ENCODE results near the gene MAPKAPK2. TPM values are rescaled to one million over a fixed set of nuclear protein-coding genes. Genes with fewer than 3 reads are reported as not detected.
"Not testable (repeated sequence)": the region's sequence is repeated elsewhere in the genome, so short reads cannot be mapped to it uniquely, and the experiment has no call there.

MAPKAPK2 gene
- total and polyA plus RNA-seq, 5 experiments from 2014 or later: 1.3 to 55.8 (median 2.5) TPM

DNA sequence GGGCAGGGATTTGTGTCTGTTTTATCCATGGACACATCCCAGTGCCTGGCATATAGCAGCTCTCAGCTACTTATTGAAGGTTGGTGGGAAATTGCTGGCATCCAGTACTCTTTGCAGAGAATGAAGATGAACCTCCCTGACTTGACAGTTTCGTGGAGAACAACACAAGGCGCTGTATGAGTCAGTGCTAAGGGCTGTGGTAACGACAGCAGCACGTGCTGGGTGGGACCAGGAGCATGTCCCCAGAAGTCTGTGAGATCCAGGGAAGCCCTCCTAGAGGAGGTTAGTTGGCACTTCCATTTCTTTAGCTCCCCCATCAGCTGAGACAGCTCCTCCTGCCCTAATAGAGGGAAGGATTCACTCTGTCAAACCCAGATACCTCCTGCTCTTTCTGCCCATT, 60.0 kb downstream of the MAPKAPK2 start:
- ATAC-seq (no peak), DNase-seq (no peak)
- POLR2A ChIA-PET: interaction anchor here (0.7 to 1.7 kb wide), 4 partner anchors 12 to 1433 kb away, joined by 3 to 4 read pairs (median 4); no protein-coding TSS in a partner anchor
- H3K4me1 Mint-ChIP-seq: peaks cover 17 to 60% (median 35%) of the 10 kb centered on the region in 4 donors
- no peaks in the 10 kb centered on the region for H3K27me3 Mint-ChIP-seq
- peak overlapping the region in 1 of 10 donors; percentile 14 for H3K4me3 Mint-ChIP-seq
- peaks cover 0 to 2% (median 0%) of the 10 kb centered on the region in 3 donors for H3K36me3 Mint-ChIP-seq
- peak overlapping the region in 6 of 10 donors; percentile 3 to 83 (median 60) for H3K27ac Mint-ChIP-seq
- H3K9me3 Mint-ChIP-seq: no peaks in the 10 kb centered on the region

GRCh38 chr1:206745301-206745700, 60.6 kb downstream of the MAPKAPK2 start:
- no peak for DNase-seq
- H3K27ac Mint-ChIP-seq: peak overlapping the region in 3 of 10 donors; percentile 68 to 83 (median 72)
- H3K4me3 Mint-ChIP-seq: peak overlapping the region in 2 of 10 donors; percentile 6 to 42
- no peaks in the 10 kb centered on the region for H3K9me3 Mint-ChIP-seq
- peak in 1 of 2 donors; percentile 22 for ATAC-seq
- H3K36me3 Mint-ChIP-seq: peaks cover 0 to 2% (median 0%) of the 10 kb centered on the region in 3 donors
- POLR2A ChIA-PET: interaction anchor here (0.7 to 1.7 kb wide), 7 partner anchors 12 to 1434 kb away, joined by 3 to 6 read pairs (median 4); partner anchors contain the start of gene IL19
- no peaks in the 10 kb centered on the region for H3K27me3 Mint-ChIP-seq
- H3K4me1 Mint-ChIP-seq: peaks cover 14 to 54% (median 30%) of the 10 kb centered on the region in 4 donors

DNA sequence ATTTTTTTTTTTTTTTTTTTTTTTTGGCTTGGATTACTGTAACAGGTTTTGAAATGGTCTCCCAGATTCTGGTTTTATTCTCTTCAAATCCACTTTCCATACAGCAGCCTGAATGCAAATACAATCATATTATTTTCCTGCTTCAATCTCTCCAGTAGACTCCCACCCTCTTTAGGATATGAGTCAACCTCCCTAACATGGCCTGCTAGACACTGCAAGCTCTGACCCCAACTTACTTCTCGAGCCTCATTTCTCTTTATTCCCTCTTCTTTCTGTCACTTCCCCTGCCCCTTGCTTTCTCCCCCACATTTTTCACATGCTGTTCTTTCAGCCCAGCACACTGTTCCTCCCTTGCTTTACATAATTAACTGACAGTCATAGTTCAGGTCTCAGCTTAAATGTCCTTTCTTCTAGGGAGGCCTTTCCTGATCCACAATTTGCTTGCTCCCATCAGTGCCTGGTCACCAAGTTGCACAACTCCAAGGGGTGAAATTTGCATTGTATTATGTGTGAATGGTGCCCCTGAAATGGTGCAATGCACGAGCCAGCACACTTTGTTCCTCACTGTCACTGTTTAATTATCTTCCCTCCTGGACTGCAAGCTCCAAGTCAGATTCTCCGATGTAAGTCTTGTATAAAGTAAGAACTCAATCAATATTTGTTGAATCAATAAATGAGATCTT, 63.8 kb downstream of the MAPKAPK2 start:
- ATAC-seq: no peak
- H3K4me1 Mint-ChIP-seq: peaks cover 18 to 47% (median 26%) of the 10 kb centered on the region in 4 donors
- no peak for DNase-seq
- H3K27ac Mint-ChIP-seq: peak overlapping the region in 3 of 10 donors; percentile 20 to 74 (median 26)
- no peaks in the 10 kb centered on the region for H3K9me3 Mint-ChIP-seq
- POLR2A ChIA-PET: interaction anchor here (0.5 to 1.3 kb wide), 4 partner anchors 12 to 163 kb away, joined by 3 to 4 read pairs (median 4); no protein-coding TSS in a partner anchor
- no peak overlapping the region for H3K4me3 Mint-ChIP-seq
- H3K36me3 Mint-ChIP-seq: peaks cover 0 to 2% (median 0%) of the 10 kb centered on the region in 3 donors
- no peaks in the 10 kb centered on the region for H3K27me3 Mint-ChIP-seq

DNA sequence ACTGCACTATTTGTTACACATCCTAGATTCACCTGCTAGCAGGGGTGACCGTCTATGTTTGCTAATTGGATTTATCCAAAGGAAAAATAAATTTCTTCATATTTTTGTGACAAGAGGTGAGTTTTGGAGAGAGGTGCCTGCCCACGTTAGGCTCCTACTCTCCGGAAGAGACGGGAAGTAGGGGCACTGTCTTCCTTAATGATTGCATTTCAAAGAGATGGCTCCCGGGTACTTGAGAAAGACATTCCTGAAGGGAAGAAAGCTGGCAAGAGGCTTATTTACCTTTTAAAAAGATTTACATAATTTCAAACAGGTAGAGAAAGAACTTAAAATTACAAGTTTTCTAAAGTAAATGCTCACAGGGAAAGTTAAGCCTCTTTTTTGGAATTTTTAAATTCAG, 67.2 kb downstream of the MAPKAPK2 start:
- H3K9me3 Mint-ChIP-seq: peaks cover 0 to 2% (median 0%) of the 10 kb centered on the region in 9 donors
- H3K27ac Mint-ChIP-seq: peak overlapping the region in 2 of 10 donors; percentile 22 to 35
- DNase-seq (no peak), ATAC-seq (no peak)
- H3K4me1 Mint-ChIP-seq: peaks cover 26 to 50% (median 34%) of the 10 kb centered on the region in 4 donors
- H3K36me3 Mint-ChIP-seq: no peaks in the 10 kb centered on the region
- H3K4me3 Mint-ChIP-seq: no peak overlapping the region
- H3K27me3 Mint-ChIP-seq: peaks cover 0 to 2% (median 0%) of the 10 kb centered on the region in 5 donors
- POLR2A ChIA-PET: no interaction called here

GRCh38 chr1:206752481-206752880, 67.8 kb downstream of the MAPKAPK2 start:
- Mint-ChIP-seq H3K27ac (peak overlapping the region in 2 of 10 donors; percentile 44 to 88), H3K36me3 (no peaks in the 10 kb centered on the region), H3K27me3 (peaks cover 0 to 2% (median 0%) of the 10 kb centered on the region in 5 donors), H3K4me3 (no peak overlapping the region), H3K9me3 (peaks cover 0 to 2% (median 0%) of the 10 kb centered on the region in 9 donors), H3K4me1 (peaks cover 26 to 50% (median 34%) of the 10 kb centered on the region in 4 donors)
- POLR2A ChIA-PET: no interaction called here
- ATAC-seq (no peak), DNase-seq (no peak)

DNA sequence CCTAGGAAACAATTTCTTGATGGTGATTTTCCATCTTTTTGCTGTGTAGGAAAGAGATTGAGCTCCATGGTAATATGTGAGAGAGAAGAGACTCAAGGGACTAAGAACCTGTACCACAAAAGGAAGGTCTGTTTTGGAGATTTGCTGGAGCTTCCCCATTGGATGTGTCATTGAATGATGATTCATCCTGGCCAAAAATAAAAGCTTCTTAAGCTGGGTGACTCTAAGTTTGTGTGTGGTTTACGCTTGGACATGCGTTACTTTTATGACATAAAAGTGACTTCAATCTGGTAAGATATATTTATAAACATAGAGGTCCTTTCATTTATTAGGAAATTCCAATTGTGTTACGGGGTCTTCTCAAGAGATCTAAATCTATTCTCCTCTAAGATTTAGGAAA, 68.4 kb downstream of the MAPKAPK2 start:
- H3K4me3 Mint-ChIP-seq: no peak overlapping the region
- H3K36me3 Mint-ChIP-seq: no peaks in the 10 kb centered on the region
- peaks cover 26 to 47% (median 34%) of the 10 kb centered on the region in 4 donors for H3K4me1 Mint-ChIP-seq
- peaks cover 0 to 2% (median 0%) of the 10 kb centered on the region in 9 donors for H3K9me3 Mint-ChIP-seq
- POLR2A ChIA-PET: interaction anchor here (1.1 kb wide), 1 partner anchor 13 kb away, joined by 4 read pairs; no protein-coding TSS in a partner anchor
- ATAC-seq (no peak), DNase-seq (no peak)
- H3K27me3 Mint-ChIP-seq: peaks cover 0 to 2% (median 0%) of the 10 kb centered on the region in 5 donors
- H3K27ac Mint-ChIP-seq: peak overlapping the region in 1 of 10 donors; percentile 88

GRCh38 chr1:206754011-206754410, 69.3 kb downstream of the MAPKAPK2 start:
- no peaks in the 10 kb centered on the region for H3K36me3 Mint-ChIP-seq
- POLR2A ChIA-PET: interaction anchor here (1.1 kb wide), 1 partner anchor 14 kb away, joined by 4 read pairs; no protein-coding TSS in a partner anchor
- H3K27me3 Mint-ChIP-seq: peaks cover 0 to 2% (median 0%) of the 10 kb centered on the region in 5 donors
- ATAC-seq (no peak), DNase-seq (no peak)
- H3K27ac Mint-ChIP-seq: peak overlapping the region in 4 of 10 donors; percentile 20 to 53 (median 33)
- H3K4me3 Mint-ChIP-seq: no peak overlapping the region
- H3K4me1 Mint-ChIP-seq: peaks cover 21 to 39% (median 34%) of the 10 kb centered on the region in 4 donors
- peaks cover 0 to 2% (median 0%) of the 10 kb centered on the region in 9 donors for H3K9me3 Mint-ChIP-seq

DNA sequence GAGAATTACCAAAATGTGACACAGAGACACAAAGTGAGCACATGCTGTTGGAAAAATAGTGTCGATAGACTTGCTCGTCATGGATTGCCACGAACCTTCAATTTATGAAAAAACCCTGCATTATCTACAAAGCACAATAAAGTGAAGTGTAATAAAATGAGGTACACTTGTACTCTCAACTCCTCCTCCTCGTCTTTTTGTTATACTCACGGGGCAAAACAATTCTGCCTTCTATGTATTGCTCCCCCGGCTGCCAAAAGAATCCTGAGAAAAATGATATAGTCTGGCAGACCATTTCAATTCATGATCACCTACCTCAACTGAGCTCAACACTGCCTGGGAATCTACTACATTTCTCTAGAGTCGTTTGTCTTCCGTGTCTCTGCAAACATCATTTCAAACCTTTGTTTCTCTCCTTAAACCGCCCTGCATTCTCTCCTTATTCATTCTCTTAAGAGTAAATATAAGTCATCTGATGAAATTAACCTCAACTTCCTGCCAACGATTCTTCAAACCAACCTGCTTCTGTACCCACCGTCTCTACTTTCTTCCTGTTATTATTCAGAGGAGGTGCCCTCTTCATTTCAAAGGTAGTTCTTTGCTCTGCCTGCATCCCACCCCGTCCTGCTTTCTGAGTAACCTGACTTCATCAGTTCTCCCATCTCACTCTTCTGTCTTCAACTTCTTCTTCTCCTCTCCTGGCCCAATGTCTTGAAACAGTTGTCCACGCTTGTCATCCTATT, 73.0 kb downstream of the MAPKAPK2 start:
- POLR2A ChIA-PET: interaction anchor here (0.6 to 4.7 kb wide), 9 partner anchors 9 to 701 kb away, joined by 3 to 31 read pairs (median 4); partner anchors contain the start of genes FCMR, IL10 and IL19
- H3K4me1 Mint-ChIP-seq: peaks cover 21 to 39% (median 35%) of the 10 kb centered on the region in 4 donors
- DNase-seq: peak in 6 of 10 donors; percentile 25 to 84 (median 63)
- no peaks in the 10 kb centered on the region for H3K36me3 Mint-ChIP-seq
- peaks cover 0 to 2% (median 0%) of the 10 kb centered on the region in 9 donors for H3K9me3 Mint-ChIP-seq
- H3K27ac Mint-ChIP-seq: no peak overlapping the region
- ATAC-seq: peak; percentile 96 to 97
- no peak overlapping the region for H3K4me3 Mint-ChIP-seq
- H3K27me3 Mint-ChIP-seq: peaks cover 0 to 2% (median 0%) of the 10 kb centered on the region in 5 donors

GRCh38 chr1:206760590-206760989, 75.9 kb downstream of the MAPKAPK2 start:
- DNase-seq (no peak), ATAC-seq (no peak)
- Mint-ChIP-seq H3K36me3 (no peaks in the 10 kb centered on the region), H3K9me3 (no peaks in the 10 kb centered on the region), H3K4me1 (peaks cover 14 to 35% (median 27%) of the 10 kb centered on the region in 4 donors), H3K27ac (peak overlapping the region in 2 of 10 donors; percentile 5 to 45), H3K27me3 (peaks cover 0 to 3% (median 0%) of the 10 kb centered on the region in 5 donors), H3K4me3 (no peak overlapping the region)
- POLR2A ChIA-PET: interaction anchor here (0.6 to 4.7 kb wide), 7 partner anchors 10 to 140 kb away, joined by 3 to 31 read pairs (median 4); partner anchors contain the start of genes IL10 and IL19

DNA sequence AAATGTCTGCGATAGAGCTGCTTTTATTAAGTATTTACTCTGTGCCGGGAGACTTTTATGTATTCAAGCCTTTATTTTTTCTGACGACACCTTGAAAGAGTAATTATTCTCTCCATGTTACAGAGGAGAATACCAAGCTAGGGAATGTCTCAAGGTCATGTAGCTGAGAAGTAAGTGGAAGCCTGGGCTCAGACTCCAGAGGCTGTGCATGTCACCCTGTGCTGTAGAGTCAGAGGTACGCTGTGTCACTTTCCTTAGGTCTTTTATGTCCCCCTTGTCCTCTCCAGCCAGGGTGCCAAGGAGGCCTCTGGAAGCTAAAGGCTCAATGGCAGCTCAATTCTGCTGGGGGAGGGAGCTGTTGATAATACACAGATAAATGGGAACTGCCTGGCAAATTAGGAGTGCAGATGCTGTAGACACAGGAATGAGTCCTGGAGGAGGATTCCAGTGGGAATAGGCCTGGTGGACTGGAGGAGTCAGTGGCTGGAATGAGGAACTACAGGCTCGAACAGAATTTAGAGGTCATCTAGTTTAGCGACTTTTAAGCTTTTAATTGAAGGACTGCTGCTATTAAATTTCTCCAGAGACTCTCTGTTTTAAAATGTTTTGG, 76.6 kb downstream of the MAPKAPK2 start:
- peaks cover 15 to 37% (median 30%) of the 10 kb centered on the region in 4 donors for H3K4me1 Mint-ChIP-seq
- POLR2A ChIA-PET: interaction anchor here (0.6 to 4.7 kb wide), 6 partner anchors 9 to 139 kb away, joined by 3 to 31 read pairs (median 4); partner anchors contain the start of genes IL10 and IL19
- no peaks in the 10 kb centered on the region for H3K36me3 Mint-ChIP-seq
- DNase-seq: no peak
- H3K27ac Mint-ChIP-seq: peak overlapping the region in 2 of 10 donors; percentile 47 to 54
- ATAC-seq: no peak
- peaks cover 0 to 3% (median 0%) of the 10 kb centered on the region in 5 donors for H3K27me3 Mint-ChIP-seq
- H3K4me3 Mint-ChIP-seq: no peak overlapping the region
- no peaks in the 10 kb centered on the region for H3K9me3 Mint-ChIP-seq

DNA sequence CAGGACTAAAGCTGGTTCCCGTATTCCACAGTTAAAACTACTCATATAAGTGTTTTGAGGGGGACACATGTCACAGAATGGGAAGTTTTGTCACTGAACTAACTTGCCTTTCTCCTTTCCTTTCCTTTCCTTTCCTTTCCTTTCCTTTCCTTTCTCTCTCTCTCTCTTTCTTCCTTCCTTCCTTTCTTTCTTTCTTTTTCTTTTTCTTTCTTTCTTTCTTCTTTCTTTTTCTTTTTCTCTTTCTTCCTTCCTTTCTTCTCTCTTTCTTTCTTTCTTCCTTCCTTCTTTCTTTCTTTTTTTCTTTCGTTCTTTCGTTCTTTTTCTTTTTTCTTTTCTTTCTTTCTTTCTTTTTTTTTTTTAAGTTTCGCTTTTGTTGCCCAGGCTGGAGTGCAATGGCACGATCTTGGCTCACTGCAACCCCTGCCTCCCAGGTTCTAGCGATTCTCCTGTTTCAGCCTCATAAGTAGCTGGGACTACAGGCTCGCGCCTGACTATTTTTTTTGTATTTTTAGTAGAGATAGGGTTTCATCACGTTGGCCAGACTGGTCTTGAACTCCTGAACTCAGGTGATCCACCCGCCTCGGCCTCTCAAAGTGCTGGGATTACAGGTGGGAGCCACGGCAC, 78.1 kb downstream of the MAPKAPK2 start:
- H3K27me3 Mint-ChIP-seq, H3K4me3 Mint-ChIP-seq, DNase-seq, H3K36me3 Mint-ChIP-seq, H3K9me3 Mint-ChIP-seq, ATAC-seq: not testable (repeated sequence)
- POLR2A ChIA-PET: interaction anchor here (1.2 to 2.2 kb wide), 2 partner anchors 23 to 40 kb away, joined by 5 to 13 read pairs; no protein-coding TSS in a partner anchor
- Mint-ChIP-seq H3K4me1 (peaks cover 15 to 44% (median 37%) of the 10 kb centered on the region in 4 donors), H3K27ac (peak overlapping the region in 2 of 10 donors; percentile 28 to 48)

All from naive thymus-derived CD8-positive, alpha-beta T cell (primary cell).